ENCODE measurements around the gene GPR183.

Gene GPR183

GRCh38 chr13:99339230-99339721 lies 32.1 kb upstream of the GPR183 start:
- no peak for DNase-seq

GRCh38 chr13:99335603-99336002 lies 28.4 kb upstream of the GPR183 start:
- DNase-seq: no peak

- DNase-seq: no peak
Measured at GRCh38 chr13:99335087-99335486, 27.9 kb upstream of the GPR183 start.

- DNase-seq: no peak
Measured at GRCh38 chr13:99334221-99334620, 27.0 kb upstream of the GPR183 start.

DNA sequence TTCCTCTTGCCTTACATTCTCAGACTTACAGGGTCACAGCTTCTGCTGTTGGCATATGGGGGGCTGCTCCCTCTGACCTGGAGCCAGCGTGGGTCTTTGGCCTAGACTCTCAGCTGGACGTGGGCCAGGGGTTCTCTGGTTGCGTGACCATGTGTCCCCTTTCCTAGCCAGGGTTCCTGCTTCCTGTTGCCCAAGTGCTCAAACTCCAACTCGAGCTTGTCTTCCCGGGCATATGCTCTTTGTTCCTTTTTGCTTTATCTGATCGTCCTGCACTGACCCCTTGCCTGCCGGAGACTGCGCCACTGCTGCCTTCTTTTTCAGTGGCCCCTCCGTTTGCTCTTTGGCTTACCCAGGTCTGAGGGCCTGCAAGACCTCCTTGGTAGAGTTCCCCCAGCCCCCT lies 25.3 kb upstream of the GPR183 start:
- DNase-seq: no peak

DNA sequence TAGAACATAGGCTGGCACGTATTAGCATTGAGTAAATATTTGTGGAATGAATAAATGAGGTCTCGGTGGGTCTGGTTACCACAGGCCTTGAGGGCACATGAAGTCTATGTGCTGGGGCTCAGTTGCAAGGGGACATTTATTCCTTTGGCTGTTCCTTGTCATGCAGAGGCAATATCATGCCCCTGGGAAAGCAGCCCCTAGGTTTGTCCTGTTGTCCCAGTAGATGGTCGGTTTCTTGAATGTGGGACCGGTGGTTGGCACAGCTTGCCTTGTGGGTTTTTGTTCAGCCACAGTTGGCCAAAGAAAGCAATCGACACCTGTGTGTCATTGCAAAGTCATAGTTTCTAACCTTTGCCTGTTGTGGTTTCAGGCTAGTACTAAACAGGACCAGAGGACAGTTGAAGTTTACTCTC lies 24.7 kb upstream of the GPR183 start:
- DNase-seq: no peak

- DNase-seq: no peak
Measured at GRCh38 chr13:99330942-99331341, 23.7 kb upstream of the GPR183 start.

DNA sequence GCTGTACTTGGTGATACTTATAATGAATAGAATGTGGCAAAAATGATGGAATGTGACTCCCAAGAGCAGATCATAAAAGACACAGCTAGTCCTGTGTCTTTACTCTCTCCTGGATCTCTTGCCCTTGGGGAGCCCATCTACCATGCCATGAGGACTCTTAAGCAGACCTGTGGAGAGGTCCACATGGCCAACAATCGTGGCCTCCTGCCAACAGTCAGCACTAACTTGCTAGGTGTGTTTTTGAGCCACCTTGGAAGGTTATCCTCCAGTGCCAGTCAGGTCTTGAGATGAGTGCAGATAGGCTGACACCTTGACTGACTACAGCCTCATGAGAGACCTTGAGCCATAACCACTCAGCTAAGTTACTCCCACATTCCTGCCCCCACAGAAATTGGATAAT lies 22.3 kb upstream of the GPR183 start:
- no peak for DNase-seq

DNA sequence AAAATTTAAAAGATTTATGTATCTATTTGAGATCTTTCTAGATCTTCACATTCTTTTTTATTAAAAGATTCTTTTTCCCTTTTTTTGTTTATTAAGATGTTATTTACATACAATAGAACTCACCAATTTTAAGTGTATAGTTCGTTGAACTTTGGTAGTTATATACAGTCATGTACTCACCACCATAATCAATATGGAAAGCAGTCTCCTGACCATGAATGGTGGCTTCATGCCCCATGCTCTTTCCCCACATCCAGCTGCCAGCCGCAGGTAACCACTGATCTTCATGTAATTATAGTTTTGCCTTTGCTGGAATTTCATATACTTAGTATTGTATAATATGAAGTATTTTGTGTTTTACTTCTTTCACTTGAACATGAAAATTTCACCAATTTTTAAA lies 20.6 kb upstream of the GPR183 start:
- no peak for DNase-seq

DNA sequence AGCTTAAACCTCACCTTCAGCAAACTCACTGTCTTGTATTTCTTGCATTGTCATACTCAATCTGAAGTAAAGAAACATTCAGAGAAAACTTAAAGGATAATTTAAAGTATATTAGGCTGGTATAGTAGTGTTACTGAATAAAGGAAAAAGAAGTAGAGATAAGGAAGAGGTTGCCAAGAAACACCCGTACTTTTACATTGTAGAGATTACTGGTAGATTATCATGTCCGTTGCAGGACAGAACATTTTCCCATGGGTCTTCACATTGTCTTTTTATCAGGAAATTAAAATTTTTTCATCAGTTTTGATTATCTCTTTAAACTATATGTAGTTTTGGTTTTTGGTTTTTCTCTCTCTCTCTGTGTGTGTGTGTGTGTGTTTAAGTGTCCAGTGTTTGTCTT lies 19.9 kb upstream of the GPR183 start:
- no peak for DNase-seq

GRCh38 chr13:99326012-99326411 lies 18.8 kb upstream of the GPR183 start:
- no peak for DNase-seq

GRCh38 chr13:99323488-99323887 lies 16.3 kb upstream of the GPR183 start:
- DNase-seq: no peak

DNA sequence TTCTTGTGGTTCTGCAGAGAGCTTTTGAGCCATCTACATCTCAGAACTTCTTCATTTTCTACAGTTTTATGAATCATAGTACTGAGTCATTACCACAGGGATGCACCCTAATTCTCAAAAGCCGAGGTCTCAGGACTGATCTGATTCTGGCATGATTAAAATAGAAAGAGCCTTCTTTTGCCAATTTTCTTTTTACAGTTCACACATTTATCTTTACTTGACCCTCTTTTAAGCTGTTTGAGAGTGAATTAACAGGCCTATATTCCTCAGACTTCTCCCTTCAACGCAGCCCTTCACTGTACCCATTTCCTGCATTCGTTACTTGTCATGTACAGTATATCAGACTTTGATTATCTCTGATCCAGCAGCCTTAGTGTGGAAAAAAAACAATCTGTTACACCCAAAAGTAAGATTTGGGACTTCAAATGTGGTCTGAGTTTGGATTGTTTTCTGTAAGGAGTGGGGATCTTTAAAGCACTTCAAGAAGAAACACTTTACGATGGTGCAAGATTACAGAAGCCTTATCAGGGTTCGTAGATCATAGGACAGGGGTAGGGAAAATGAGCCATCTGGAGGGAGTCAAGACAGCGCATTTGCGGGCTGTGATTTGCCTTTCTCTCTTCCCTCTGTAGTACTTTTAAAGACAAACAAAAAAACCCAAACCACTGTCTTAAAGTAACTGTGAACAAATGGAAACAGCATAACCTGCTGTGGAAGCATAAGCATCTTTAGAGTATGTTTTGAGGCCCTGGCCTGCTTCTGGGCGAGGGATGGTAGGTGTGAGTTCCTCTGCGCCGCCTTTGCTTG lies 15.3 kb upstream of the GPR183 start:
- DNase-seq: no peak

DNA sequence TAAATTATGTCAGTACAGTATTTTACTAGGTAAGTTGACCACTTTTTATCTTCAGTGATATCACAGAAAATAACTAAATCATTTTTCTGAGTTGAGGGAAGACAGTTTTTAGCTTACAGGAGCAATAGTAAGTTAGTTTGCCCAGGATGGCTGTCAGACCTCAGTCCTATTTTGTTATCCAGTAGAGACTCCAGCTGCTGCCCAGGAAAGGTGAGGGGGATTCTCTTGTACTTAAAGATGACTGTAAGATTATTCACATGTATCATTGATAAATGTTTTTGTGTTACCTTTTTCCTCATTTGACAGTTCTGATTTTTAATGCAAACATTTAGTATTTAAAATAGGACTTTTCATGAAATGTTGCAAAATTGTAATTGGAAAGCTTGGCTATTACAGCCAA lies 14.5 kb upstream of the GPR183 start:
- no peak for DNase-seq

- no peak for DNase-seq
Measured at GRCh38 chr13:99320693-99321481, 13.7 kb upstream of the GPR183 start.

DNA sequence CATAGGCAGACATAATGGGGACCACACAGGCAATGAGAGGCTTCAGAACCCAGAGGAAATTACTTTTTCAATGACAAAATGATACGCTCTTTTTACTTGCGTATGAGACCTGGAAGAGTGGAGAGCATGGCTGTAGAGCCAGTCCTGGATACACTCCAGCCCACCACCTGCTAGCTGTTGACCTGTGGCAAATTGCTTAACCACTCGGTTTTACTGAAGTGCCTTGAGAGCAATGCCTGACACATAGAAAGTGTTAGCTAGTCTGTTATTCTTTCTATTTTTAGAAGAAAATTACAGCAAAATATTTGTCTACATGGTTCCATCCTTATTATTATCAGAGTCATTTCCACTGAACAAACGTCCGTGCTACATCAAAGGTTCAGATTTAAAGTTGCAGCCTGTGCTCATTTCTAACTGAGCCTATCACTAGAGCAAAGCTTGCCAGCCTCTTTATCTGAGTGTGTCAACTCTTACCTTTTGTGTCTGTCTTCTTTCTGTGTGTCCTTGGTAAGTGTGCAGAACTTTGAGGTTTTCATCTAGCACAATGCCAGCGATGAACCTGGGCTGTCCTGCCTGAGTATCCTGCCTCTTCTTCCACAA lies 9.6 kb upstream of the GPR183 start:
- DNase-seq: no peak

DNA sequence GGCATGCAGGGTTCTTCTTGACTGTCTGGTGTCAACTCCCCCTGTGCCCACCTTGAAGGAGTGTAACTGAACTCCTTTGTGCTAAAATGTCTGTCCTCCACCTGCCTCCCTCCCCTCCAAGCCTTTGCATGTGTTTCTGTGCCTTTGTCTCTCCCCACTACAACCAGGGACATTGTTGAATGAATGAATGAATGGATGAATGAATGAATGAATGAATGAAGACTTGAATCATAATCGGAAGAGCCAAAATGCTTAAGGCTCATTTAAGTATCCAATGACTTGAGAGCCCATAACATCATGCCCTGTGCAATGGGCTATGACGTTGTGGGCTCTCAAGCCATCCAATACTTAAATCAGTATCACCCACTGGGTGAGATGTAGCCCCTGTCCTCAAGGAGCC lies 9.0 kb upstream of the GPR183 start:
- DNase-seq: no peak

DNA sequence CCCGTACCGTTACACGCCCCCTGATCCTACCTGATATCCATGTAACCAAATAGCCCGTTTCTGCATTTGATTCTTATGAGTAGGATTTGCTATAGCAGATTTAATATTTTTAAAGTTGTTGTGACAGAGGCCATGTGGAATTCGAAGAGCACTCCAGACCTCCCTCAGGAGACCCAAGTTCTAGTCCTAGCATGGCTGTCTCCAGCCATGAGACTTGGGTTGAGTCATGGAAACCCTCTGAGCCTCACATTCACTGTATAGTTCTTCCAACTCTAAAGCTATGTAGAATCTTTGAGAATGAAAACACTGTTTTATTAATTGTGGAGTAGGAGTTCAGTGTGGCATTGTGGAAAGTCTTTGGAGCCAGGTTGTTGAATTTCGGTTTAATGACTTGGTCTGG lies 8.0 kb upstream of the GPR183 start:
- peak in 1 of 2 experiments; percentile 28 for DNase-seq

- DNase-seq: peak; percentile 59 to 69
Measured at GRCh38 chr13:99314640-99315176, 7.5 kb upstream of the GPR183 start.

DNA sequence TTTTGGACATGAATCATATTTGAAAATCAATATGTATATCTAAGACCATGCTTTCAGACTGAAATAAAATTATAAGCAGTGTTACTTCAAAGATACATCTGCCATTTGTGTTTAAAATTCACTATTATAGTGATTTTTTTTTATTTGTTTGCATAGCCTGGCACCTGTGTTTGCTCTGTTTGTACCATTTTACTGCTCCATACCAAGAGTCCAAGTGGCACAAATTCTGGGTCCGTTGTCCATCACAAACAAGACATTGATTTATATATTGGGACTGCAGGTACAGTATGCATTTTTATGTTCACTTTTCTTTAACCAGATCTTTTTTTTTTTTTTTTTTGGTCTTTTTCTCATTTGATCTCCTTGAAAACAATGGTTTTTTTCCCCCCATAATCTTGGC lies 6.7 kb upstream of the GPR183 start:
- DNase-seq: no peak

GRCh38 chr13:99313501-99313900 lies 6.3 kb upstream of the GPR183 start:
- no peak for DNase-seq

GRCh38 chr13:99312493-99312883 lies 5.3 kb upstream of the GPR183 start:
- DNase-seq: no peak

DNA sequence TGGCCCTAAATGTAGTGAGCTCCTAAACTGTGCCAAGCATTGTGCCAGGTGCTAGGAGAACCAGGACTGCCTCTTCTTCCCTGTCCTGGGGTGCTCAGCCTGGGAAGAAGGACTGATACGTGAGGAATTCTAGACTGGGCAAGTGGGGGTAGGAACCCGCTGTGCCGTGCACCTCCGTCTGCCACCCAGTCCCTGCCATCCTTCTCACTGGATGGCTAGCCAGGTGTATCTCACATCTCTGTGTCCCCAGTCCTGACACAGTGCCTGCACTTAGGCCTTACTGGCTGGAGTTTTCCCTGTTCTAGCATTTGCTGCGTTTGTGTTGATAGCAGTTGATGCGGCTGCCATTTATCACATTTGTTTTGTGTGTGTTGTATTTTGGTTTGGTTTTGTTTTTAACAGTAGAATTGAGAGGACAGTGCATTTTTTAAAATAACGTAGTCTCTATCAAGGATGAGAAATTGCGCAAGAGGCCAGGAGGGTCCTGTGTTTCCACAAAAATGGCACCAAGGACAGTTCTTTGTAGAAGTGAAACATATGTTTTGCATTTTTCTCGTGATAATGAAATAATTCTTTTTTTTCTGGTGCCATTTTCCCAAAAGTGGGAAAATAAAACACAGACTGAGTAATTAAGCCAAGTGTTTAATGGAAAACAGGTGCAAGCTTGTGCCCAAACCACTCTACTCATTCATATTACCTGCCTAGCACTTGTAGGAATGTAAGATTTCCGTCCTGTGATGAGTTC lies 4.7 kb upstream of the GPR183 start:
- DNase-seq: no peak
